ENCODE data around the gene NMB.

DNA sequence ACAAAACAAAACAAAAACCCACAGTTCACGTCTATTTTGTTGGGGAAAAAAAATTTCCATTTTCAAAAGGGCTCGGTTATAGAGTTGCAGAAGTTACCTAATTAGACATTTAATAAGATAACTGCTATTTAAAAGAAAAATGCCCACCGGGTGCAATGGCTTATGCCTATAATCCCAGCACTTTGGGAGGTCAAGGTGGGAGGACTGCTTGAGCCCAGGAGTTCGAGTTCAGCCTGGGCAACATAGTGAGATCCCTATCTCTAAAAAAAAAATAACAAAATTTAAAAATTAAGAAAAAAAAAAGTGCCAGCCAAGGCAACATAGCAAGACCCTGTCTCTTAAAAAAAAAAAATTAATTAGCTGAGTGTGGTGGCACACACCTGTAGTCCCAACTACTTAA is 38.8 kb upstream of the NMB start:
- TF ChIP-seq, protein P1, sequence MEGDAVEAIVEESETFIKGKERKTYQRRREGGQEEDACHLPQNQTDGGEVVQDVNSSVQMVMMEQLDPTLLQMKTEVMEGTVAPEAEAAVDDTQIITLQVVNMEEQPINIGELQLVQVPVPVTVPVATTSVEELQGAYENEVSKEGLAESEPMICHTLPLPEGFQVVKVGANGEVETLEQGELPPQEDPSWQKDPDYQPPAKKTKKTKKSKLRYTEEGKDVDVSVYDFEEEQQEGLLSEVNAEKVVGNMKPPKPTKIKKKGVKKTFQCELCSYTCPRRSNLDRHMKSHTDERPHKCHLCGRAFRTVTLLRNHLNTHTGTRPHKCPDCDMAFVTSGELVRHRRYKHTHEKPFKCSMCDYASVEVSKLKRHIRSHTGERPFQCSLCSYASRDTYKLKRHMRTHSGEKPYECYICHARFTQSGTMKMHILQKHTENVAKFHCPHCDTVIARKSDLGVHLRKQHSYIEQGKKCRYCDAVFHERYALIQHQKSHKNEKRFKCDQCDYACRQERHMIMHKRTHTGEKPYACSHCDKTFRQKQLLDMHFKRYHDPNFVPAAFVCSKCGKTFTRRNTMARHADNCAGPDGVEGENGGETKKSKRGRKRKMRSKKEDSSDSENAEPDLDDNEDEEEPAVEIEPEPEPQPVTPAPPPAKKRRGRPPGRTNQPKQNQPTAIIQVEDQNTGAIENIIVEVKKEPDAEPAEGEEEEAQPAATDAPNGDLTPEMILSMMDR (IDR thresholded peaks at IDR 0.05) = no peak
- no peak for TF ChIP-seq POLR2A (IDR thresholded peaks at IDR 0.05)
